ENCODE data around the gene EXOC6B.
"Not testable (repeated sequence)": the region's sequence is repeated elsewhere in the genome, so short reads cannot be mapped to it uniquely, and the experiment has no call there.

The EXOC6B gene

DNA sequence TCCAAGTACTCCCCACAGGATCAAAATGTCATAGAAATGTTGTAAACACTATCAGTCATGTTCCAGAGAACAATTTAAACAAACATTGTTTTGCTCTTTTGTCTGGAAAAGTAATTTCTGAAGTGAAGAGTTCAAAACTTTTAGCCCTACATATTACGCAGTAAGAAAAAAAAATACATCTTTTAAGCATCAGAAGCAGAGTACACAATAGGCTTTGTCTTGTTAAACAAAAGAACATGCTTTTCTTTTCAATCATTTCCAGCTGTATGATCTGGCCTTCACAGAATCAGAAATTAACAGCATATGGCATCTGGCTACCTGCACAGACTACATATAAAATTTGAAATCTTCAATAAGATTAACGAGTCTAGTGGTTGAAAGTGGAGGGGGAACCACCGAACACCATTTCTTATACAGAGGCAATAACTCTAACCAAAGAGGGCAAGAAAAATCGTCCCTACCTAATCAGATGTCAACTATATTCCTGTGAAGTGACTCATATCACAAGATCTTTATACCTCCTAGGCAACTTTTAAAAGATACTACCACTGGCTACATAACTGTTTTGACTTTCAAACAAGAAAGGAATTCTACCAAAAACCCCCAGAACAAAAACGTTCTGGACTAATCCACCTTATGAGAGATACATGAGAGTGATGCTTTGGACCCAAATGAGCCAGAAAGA lies 149.3 kb downstream of the EXOC6B start:
- DNase-seq, result no peak

DNA sequence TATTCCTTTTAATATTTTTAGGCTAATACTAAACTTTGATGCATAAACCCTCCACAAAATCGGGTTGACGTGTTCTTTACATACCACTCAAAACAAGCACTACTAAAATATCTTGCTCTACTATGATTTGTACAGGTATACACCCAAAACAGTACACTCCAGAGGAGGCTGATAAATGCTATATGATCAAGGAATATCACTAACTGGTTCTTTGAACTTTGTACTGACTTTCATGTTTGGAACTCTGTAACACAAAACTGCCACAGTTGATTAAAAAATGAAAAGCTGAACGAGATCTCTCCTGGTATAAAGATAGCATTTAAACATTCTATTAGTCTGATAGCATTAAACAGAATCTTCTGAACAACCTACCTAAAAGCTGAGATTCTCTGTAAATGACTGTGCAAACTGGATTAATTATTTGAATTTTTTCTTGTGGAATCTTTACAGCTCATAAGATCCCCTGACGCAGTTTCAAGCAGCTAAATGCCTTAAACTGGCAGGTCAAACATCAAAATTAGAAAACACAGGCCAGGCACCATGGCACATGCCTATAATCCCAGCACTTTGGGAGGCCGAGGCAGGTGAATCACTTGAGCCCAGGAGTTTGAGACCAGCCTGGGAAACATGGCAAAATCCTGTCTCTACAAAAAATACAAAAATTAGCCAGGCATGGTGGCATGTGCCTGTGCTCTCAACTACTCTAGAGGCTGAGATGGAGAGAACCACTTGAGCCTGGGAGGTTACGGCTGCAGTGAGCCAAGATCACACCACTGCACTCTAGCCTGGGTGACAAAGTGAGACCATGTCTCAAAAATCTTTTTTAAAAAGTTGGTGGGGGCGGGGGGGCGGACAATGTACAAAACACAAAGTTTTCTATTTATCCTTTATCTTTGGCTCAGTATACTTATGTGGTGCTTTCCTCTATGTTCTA lies 150.6 kb downstream of the EXOC6B start:
- no peak for DNase-seq

DNA sequence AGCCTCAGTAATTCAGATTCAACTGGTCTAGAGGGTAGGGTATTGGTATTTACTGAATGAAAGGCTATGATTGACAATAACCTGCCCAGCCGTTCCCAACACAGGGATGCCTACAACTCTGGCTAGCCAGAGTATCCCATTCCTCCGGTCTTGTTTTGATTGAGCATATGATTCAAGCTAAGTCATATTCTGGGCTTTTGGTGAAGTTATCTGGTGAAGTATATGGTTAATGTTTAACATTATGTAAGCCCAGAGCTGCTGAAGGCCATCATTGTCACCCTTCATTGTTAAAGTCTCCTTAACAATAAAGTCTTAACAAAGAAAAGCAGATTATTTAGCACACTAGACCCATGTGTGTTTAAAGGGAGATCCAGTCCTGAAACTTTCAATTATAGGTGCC lies 152.6 kb downstream of the EXOC6B start:
- DNase-seq, result no peak

DNA sequence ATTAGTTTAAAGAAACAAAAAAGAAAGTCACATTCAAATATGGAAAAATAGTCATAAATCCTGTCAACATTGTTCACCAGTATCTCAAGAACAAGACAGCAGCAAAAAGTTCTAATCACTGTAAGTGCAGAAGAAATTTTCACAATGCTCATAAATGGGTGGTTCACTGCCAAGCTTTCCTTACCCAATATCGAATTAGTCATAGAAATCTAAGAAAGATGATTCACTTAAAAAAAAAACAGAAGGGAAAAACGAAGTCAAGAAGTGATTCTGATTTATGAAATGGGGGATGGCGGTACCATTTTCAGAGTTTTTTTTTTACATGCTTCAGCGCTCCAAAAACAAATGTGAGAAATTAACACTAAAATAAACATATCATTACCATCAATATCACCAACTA lies 156.7 kb downstream of the EXOC6B start:
- no peak for DNase-seq

DNA sequence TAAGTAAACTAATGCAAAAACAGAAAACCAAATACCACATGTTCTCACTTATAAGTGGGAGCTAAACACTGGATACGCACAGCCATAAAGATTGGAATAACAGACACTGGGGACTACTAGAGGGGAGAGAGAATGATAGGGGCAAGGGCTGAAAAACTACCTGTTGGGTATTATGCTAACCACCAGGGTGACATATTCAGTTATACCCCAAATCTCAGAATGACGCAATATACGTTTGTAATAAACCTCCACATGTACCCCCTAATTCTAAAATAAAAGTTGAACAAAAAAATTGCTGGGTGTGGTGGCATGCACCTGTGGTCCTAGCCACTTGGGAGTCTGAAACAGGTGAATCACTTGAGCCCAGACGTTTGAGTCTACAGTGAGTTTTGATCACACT lies 157.2 kb downstream of the EXOC6B start:
- DNase-seq, result no peak

DNA sequence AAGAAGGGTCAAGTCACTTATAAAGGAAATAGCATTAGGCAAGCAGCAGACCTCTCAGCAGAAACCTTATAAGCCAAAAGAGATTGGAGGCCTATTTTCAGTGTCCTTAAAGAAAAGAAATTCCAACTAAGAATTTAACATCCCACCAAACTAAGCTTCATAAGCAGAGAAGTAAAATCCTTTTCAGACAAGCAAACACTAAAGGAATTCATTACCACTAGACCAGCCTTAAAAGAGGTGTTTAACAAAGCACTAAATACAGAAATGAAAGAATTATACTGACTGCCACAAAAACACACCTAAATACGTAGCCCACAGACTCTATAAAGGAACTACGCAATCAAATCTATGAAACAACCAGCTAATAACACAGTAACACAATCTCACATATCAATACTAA lies 160.4 kb downstream of the EXOC6B start:
- no peak for DNase-seq

DNA sequence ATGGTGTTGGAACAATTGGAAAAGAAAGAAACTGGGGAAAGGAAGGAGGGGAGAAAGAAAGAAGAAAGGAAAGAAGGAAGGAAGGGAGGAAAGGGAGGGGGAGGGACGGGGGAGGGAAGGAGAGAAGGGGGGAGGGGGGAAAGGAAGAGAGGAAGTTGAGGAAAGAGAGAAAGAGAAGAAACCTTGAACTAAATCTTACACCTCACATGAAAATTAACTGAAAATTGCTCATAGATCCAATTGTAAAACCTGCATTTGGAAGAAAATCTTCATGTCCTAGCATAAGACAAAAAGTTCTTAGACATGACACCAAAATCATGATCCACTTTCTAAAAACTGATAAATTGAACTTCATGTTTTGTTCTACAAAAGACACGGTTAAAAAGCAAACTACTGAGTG lies 163.8 kb downstream of the EXOC6B start:
- DNase-seq, result no peak

DNA sequence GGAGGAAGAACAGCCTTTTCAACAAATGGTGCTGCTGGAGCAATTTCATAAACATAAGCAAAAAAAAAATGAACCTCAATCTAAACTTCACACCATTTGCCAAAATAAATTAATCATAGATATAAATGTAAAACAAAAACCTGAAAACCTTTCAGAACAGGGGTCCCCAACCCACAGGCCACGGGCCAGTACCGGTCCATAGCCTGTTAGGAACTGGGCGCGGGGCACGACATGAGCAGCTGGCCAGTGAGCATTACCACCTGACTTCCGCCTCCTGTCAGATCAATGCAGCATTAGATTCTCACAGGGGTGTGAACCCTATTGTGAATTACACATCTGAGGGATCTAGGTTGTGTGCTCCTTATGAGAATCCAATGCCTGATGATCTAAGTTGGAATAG lies 176.0 kb downstream of the EXOC6B start:
- DNase-seq, result no peak

DNA sequence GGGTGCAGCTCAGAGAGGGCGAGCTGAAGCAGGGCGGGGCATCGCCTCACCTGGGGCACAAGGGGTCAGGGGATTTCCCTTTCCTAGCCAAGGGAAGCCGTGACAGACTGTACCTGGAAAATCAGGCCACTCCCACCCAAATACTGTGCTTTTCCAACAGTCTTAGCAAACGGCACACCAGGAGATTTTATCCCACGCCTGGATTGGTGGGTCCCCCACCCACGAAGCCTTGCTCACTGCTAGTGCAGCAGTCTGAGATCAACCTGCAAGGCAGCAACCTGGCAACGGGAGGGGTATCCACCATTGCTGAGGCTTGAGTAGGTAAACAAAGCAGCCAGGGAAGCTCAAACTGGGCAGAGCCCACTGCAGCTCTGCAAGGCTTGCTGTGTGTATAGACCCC lies 184.6 kb downstream of the EXOC6B start:
- not testable (repeated sequence) for DNase-seq

DNA sequence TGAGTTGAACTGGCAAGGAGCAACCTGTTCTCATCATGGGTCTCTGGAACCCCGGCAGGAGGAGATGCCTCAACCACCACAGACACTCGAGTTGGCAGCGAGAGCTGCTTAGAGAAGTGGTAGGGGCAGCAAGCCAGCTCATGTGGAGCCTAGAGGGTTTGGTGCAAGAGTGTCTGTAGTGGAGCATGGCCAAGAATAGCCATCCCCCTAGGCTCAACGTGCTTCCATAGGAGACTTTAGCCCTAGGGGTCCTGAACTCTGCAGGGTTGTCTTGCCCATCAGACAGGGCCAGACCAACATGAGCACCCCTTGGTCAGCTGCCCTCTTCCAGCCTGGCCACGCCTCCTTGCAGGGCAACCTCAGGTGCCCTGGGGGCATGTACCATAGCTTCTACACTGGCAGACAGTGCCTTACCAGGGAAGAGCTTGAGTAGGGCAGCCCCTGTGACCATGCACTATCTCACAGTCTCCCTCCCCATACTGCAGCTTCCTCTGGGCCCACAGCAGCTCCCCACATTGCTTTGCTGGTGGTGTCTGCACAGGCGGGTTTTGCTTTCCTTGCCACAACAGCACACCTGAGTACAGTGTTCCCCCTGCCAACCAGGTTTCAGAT lies 187.1 kb downstream of the EXOC6B start:
- no peak for DNase-seq

DNA sequence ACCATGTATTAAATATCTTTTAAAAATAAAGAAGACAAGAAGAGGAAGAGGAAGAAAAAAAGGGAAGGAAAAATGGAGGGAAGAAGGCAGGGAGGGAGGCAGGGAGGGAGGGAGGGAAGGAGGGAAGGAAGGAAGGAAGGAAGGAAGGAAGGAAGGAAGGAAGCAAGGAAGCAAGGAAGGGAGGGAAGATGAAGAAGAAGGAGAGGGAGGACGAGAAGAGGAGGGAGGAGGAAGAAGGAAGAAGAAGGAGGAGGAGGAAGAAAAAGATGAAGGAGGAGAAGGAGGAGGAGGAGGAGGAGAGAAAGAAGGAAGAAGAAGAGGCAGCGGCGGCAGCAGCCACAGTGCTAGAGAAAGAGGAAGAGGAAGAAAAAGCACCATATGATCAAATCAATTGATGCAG lies 189.6 kb downstream of the EXOC6B start:
- DNase-seq, result no peak

DNA sequence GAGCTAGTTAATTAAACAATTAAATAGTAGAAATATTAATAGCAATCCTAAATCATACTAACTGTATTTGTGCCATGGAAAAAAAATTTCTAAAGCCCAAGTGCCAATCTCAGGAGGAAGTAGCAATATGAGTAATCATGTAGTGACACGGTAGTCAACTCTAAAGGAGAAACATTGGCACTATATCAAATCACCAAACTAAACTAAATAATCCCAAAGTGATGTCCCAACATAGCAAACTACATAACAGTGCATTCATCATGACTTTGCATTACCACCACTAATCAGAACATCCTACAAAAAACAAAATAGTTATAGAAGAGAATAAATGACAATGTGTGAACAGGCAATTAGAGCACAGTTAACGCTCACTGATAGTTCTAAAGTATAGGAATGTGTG lies 195.1 kb downstream of the EXOC6B start:
- no peak for DNase-seq

DNA sequence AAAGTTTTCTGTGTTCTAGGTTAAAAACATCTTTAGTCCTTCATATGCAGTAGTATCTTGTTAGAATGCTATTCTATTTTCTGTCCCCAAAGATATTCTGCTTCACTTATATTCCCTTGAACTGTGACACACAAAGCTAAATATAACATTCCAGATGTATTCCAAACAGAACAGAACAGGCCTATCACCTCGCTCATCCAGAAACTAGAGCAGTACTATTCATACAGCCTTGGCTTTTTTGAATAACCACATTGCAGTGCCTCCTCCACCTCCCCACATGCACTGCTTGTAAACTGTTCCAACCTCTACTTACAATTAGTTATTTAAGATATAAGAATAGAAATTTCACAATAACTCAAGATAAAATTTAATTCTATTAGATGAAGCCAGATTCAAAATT lies 196.8 kb downstream of the EXOC6B start:
- DNase-seq, result no peak

DNA sequence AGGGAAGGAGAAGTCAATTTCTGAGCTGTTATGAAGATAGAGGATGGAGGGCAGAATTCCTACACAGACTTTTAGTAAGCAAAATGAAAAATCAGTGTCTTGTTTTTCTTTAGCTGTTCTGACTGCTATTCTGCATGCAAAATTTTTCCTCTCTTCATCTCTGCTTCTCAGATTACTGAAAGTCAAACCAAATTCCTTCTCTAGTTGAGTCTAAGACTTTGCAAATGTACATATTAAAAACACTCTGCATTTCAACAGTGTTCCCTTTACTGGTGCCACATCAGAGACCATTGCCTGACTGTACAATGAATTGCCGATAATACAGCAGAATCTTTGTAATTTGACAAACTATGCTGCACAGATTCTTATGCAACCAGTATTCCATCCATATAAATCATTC lies 198.8 kb downstream of the EXOC6B start:
- DNase-seq, result no peak

DNA sequence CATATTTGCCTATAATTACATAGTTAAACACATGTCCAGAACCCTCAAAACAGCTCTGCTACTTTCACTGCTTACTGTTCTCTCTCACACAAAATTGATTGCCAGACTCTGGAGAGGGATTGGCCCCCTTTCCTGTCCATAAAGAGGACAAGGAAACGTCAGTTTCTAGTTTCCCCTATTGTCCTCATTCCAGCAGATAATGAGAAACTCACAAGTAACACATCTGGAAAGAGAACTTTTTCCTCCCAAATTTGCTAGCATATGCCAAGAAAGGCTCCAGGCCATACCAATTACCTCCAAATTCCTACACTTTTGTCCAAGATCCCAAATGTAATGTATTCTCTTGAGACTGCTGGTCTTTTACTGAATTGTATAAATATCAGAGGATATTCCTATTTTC lies 200.5 kb downstream of the EXOC6B start:
- DNase-seq, result no peak

DNA sequence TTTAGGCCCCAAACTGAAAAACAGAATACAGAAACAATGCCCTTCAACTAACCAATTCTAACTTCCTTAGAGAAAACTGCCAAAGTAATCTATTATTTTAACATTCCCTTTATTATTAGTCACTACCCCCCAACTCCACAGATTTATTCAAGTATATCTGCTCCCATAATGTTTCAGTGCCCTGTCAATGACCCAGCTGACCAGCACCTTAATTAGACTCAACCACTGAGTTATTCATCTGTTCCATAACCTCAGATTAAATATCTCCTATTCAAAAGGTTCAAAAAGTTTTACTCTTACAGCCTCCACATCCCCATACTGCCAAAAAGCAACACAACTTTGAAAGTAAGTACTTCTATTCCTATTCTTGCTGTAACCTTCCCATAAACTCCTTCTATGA lies 202.4 kb downstream of the EXOC6B start:
- DNase-seq, result no peak

DNA sequence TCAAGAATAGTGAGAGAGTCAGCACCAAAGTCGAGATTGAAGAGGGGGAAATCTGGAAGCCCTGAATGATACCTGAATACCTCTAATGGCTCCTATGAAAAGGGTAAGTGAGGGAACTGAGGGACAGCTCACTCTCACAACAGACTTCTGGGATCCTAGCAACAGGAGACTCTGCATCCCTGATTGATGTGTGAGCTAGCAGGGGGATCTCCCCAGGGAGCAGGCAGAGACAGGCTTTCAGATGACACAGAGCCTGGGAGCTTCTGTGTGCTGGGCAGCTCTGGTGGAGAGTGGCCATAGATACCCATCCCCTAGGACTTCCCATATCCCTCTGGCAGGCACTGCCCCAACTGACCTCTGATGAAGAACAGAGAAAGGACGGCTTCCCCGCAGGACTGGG lies 206.2 kb downstream of the EXOC6B start:
- no peak for DNase-seq

DNA sequence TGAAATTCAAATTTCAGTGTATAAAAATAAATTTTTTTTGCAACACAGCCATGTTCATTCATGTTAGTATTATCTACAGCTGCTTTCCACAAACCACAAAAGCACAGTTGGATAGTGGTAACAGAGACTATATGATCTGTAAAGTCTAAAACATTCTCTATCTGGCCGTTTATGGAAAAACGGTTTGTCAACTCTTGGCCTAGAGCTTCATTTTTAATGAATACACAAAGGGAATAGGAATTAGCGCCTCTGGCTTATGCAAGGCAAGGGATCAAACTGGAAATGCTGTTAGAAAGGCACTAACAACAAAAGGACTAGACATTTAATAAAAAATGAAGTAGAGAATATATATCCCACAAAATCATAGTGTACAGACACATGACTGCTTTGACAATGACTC lies 211.9 kb downstream of the EXOC6B start:
- DNase-seq, result no peak

DNA sequence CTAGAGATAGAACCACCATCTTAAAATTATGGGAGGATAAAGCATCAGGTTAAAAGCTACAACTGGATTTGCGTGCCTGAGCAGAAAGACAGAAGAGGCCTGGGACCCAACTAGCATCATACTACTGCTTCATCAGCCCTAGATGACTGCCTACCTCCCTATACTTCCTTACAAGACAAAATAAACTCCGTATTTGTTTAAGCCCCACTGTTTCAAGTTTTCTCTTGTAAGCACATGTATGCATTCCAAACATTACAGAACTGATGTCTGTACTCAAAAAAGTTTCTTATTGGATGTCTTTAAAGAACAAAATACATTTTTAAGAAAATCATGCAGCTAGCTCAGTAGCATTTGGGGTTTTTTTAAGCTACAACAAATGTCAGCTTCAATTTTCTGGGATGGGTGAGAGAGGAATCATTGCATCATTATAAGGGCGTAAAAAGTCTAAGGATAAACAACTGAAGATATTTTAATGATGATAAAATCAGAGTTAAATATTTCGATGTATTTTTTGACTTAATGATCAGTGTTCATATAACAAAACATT lies 213.1 kb downstream of the EXOC6B start:
- DNase-seq, result no peak

DNA sequence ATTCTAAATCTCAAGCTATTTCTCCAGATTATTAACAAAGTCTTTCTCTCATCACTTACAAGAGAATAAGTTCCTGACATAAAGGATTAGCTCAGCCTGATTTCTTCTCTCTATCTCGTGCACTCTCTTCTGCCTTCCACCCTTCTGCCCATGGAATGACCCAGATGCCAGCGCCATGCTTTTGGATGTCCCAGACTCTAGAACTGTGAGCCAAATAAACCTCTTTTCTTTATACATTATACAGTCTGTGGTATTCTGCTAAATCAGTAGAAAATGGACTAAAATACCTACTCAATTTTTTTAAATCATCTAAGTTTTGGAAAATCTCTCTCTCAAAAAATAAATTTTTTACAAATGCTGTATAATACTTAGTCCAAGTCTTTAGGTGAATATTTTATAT lies 218.6 kb downstream of the EXOC6B start:
- no peak for DNase-seq

DNA sequence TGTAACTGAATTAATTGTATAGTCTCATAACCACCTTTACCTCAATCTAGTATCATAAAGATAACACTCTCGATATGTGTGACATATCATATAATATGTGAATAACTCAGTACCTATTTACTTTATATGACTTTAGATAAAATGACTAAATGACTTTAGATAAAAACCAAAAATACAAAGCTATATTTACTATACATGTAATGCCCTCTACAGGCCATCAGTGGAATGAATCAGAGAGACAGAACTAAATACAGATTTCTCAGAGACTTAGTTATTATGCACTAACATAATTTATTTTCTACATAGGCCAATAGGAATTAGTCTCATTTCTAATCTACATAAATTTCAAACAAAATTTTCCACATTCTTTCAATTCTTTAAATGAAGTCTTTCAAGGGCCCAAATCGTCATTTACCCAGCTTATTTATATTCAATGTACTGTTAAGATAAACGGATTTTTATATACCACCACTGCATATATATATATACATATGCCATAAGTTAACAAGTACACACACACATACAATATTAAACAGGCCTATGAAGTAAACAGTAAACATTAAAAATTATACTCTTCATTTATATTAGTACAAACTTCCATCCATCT lies 219.9 kb downstream of the EXOC6B start:
- no peak for DNase-seq

DNA sequence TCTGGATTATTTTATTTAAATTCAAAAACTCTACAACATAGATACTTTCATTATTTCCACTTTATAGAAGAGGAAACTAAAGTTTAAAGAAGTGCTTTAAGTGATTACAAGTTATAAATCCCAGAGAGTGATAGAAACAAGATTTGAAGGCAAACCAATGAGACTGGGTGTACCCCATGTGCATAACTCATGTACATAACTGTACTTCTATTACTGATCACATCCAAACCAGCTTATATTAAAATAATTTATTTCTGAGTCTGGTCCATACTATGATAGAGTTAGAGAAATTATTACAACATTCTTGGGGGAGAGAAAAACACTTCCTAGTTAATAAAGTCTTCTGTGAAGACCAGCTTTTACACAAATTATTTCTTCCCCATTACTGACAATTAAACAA lies 221.4 kb downstream of the EXOC6B start:
- DNase-seq, result no peak

DNA sequence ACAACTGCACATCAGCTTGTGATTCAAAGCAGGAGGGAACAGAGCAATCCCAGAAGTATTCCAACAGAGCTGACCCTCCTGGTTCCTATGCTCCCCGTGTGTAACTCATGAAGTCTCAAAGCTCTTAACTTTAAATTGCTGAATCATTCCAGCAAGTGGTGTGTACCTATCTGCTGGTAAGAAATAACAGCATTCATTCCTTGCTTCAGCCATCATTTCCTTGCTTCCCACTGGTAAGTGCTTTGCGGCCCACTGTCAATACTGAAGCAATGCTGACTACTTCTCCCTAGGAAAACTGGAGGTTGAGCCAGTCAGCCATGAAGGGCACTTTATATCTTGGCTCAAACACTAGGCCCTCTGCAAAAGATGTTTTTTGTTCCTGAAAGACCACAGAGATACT lies 222.4 kb downstream of the EXOC6B start:
- no peak for DNase-seq
